GM11168 (cell line): ENCODE data around the gene LAIR2.

Source experiments
- in situ Hi-C: fragments of 300-500 bp; cut with MboI; formaldehyde crosslinking; loops from one replicate; pipeline ENCODE4 v1.12.0; 2022; ENCODE audit warnings: low sequenced_read_pairs; ENCODE audit not compliant: unreplicated experiment

Gene LAIR2

DNA sequence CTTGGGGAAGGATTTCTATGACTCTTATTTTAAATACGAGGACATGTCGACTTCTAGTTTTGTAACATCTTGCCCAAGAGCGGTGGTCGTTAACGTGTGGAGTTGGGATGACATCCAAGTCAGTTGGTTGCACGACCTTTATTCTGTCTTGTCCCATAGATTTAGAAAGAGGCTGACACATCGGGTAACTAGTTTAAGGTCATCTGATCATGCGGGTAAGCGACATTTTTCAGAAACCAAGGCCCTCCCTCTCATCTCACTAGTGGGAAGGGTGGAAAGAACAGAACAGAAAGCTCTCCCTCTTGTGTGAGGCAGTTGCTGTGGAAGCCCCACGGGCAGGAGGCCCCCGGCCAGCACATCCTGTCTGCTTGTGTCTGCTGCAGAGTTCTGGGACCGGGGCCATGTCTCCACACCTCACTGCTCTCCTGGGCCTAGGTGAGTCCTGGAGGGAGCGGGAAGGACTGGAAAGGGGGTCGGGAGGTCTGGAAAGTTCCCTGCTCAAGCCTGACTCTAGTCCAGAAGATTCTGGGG is at the start of gene LAIR2:
Gene LAIR2 (plus strand): TSS at position 314 of the 531 bp plus-strand sequence. CDS start 88 bp downstream, at position 402.
- in situ Hi-C loops: no loop called here

- in situ Hi-C loops: no loop called here
These were observed 48.5 kb upstream of the LAIR2 start for GRCh38 chr19:54453921-54454780.

- in situ Hi-C loops: no loop called here
These were observed 47.6 kb upstream of the LAIR2 start for GRCh38 chr19:54454781-54455675.

DNA sequence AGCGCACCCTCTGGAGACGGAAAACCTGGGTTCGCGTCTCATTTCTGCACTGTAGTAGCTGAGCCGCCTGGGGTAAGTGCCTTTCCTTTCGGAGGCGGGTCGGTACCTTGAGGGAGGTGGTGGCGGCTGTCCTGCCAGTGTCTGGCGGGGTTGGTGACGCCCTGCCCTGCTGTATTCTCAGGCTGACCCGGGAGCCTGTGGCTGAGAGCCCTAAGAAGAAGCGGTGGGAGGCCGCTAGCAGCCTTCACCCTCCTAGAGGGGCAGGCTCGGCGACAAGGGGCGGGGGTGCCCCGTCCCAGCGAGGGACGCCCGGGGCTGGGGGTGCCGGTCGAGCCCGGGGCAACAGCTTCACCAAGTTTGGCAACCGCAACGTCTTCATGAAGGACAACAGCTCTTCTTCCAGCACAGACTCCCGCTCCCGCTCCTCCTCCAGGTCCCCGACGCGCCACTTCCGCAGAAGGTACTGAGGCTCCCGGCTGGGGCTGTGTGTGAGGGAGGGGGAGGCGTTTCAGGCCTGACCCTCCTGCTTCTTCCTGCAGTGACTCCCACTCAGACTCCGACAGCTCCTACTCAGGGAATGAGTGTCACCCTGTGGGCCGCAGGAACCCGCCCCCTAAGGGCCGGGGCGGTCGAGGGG is 46.7 kb upstream of the LAIR2 start:
- in situ Hi-C loops: no loop called here

GRCh38 chr19:54456423-54457373 is 45.9 kb upstream of the LAIR2 start:
- in situ Hi-C loops: no loop called here

DNA sequence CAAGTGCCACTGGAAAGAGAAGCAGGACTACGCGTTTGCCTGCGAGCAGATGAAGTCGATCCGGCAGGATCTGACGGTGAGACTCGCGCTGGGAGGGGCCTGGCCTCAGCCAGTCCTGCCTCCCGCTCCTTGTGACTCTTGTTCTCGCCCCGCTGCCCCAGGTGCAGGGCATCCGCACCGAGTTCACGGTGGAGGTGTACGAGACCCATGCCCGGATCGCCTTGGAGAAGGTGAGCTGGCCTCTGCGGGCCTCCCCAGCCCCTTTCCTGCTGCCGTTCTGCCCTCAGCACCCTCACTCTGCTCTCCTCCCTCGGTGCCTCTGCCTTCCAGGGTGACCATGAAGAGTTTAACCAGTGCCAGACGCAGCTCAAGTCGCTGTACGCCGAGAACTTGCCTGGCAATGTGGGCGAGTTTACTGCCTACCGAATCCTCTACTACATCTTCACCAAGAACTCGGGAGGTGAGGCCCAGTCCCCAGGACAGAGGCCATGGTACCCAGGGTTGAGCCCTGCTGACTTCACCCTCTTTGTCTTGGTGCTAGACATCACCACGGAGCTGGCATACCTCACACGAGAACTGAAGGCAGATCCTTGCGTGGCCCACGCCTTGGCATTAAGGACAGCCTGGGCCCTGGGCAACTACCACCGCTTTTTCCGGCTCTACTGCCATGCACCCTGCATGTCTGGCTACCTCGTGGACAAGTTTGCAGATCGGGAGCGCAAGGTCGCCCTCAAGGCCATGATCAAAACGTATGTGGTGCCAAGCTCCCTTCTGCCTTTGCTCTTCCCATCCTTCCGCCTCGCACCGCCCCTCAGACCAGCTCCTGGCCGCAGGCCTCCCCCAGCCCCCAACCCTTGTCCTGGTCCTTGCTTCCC is 44.6 kb upstream of the LAIR2 start:
- in situ Hi-C loops: no loop called here

DNA sequence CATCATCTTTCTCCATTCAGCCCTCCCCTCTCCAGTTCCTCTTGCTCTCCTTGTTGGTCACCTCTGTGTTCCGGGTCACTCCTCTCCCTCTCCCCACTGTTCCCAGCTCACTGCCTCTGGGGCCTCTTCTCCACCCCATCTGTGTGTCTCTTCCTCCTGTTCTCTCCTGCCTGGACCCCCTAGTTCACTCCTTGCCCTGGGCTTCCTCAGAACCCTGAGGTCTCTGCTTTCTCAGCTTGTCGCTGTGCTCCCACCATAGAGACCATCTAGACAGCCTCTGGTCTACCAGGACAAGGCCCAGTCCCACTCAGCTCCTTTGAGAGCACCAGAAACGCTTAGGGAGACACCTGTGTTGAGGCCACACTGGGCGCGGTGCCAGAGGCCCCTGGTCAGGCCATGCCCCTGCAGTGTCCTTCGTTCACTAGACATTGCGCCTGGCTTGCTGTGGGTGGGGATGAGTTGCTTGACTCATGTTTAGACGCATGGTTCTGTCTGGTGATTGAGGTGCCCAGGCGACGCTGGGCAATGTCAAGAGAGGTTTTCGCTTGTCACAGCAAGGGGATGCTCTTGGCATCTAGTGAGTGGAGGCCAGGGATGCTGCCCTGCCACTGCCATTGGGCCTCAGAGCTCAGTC is 43.9 kb upstream of the LAIR2 start:
- in situ Hi-C loops: no loop called here

DNA sequence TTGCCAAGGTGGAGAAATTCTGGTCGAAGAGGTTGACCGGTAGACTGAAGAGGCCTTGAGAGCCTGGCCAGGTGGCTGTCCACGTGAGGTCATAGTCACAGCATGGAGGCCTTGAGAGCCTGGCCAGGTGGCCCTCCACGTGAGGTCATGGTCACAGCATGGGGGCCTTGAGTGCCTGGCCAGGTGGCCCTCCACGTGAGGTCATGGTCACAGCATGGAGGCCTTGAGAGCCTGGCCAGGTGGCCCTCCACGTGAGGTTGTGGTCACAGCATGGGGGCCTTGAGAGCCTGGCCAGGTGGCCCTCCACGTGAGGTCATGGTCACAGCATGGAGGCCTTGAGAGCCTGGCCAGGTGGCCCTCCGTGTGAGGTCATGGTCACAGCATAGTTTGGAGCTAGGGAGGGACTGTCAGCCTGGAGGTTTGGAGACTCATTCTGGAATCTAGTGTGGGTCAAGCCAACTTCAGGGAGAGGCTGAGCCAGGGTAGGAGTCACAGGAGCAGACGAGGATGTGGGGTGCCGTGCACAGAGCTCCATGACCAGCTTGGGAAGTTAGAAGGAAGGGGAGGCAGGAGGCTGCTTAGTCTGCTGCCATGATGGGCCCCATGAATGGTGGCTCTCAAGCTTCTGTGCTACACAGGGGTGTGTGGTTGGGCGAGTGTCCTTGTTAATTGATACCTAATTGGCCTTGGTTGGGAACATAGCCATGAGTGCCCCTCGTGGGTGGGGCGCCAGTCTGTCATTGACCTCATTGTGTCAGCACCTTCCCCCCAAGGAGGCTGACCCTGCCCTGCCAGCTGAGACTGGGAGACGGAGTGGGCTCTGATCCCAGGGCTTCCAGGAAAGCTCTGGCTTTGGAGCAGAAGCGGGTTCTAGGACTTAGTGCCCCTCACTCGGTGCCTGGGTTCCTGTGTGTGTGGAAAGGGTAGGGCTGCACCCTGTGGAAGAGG is 43.1 kb upstream of the LAIR2 start:
- in situ Hi-C loops: no loop called here

DNA sequence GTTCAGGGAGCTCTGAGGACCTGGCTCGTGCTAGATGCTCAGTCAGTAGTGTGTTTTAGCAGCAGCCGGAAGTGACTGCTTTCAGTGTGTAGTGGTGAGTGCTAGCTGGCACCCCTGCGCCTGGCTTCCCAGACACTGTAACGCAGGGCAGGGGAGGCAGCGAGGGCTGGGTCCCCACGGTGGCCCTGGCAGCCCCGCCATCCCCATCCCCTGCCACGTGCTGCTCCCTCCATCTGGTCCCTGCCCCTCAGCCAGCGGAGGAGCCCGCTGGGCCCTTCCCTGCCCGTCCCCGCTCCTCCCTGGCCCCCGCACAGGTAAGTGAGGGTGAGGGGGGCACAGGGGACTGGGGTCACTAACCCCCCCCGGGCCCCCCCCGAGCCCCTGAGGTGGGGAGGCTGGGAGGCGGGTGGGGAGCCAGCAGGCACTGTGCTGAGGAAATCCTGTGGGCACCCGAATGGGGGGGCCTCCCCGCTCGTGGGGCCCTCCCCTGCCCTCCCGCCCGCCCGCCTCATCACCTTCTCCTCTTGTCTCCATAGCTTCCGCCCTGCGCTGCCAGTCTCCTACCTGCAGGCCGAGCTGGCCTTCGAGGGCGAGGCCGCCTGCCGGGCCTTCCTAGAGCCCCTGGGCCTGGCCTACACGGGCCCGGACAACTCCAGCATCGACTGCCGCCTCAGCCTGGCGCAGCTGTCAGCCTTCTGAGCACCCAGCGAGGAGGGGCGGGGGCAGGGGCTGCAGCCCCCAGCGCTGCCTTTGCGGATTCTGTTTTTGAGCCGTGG is 42.2 kb upstream of the LAIR2 start:
- in situ Hi-C loops: no loop called here

GRCh38 chr19:54461210-54461609 is 41.4 kb upstream of the LAIR2 start:
- in situ Hi-C loops: no loop called here

DNA sequence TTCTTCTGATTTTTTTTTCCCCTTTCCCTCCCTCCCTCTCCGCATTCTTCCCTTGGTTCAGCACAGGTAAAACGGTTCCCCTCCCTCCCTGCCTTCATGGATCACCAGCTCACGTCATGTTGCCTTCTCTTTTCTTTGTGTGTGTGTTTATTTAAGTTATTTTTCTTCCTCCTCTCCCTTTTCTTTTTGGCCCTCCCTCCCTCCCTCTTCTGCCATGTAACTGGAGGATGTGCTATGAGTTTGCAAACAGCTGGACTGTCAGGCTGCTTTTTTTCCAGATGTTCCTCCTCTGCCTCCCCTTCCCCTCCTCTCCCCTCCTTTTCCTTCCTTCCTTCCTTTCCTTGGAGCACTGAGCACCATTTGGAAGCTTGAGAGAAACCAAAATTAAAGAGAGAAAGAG is 41.0 kb upstream of the LAIR2 start:
- in situ Hi-C loops: no loop called here

GRCh38 chr19:54462047-54462654 is 40.5 kb upstream of the LAIR2 start:
- in situ Hi-C loops: no loop called here

- in situ Hi-C loops: no loop called here
These were observed 39.7 kb upstream of the LAIR2 start for GRCh38 chr19:54462655-54463530.

DNA sequence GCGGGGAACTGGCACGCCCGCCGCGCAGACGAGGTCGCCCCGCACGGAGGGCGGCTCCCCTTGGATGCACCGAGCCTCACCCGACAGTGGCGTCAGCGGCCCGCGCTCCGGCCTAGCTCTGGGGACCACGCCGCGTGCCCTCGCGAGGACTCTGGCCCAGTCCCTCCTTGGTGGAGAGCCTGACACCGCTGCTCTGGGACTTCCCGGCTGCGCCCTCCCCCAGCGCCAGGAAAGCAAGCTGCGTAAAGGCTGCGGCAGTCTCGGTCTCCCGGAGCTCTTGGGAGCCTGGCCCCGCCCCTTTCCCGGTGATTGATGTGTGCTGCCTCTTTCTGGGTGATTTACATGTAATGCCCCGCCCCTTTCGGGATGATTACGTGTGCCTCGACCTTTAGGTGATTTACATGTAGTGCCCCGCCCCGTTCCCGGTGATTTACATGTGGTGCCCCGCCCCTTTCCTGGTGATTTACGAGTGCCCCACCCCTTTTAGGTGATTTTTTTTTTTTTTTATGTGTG is 39.0 kb upstream of the LAIR2 start, which contains the start of gene LENG9:
Gene LENG9 (minus strand): TSS at position 248 of the 513 bp plus-strand sequence. CDS start 252 bp downstream, outside the sequence.
- in situ Hi-C loops: no loop called here
